HCEC 1CT (cell line): ENCODE measurements around the gene CHCHD6.
A peak's percentile ranks its signal among the peaks of the same experiment; 100 is the strongest.

ENCODE experiments used
- DNase-seq: peaks from one replicate; pipeline ENCODE4 v3.0.0-alpha.2; 2017

Gene CHCHD6, protein sequence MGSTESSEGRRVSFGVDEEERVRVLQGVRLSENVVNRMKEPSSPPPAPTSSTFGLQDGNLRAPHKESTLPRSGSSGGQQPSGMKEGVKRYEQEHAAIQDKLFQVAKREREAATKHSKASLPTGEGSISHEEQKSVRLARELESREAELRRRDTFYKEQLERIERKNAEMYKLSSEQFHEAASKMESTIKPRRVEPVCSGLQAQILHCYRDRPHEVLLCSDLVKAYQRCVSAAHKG

DNA sequence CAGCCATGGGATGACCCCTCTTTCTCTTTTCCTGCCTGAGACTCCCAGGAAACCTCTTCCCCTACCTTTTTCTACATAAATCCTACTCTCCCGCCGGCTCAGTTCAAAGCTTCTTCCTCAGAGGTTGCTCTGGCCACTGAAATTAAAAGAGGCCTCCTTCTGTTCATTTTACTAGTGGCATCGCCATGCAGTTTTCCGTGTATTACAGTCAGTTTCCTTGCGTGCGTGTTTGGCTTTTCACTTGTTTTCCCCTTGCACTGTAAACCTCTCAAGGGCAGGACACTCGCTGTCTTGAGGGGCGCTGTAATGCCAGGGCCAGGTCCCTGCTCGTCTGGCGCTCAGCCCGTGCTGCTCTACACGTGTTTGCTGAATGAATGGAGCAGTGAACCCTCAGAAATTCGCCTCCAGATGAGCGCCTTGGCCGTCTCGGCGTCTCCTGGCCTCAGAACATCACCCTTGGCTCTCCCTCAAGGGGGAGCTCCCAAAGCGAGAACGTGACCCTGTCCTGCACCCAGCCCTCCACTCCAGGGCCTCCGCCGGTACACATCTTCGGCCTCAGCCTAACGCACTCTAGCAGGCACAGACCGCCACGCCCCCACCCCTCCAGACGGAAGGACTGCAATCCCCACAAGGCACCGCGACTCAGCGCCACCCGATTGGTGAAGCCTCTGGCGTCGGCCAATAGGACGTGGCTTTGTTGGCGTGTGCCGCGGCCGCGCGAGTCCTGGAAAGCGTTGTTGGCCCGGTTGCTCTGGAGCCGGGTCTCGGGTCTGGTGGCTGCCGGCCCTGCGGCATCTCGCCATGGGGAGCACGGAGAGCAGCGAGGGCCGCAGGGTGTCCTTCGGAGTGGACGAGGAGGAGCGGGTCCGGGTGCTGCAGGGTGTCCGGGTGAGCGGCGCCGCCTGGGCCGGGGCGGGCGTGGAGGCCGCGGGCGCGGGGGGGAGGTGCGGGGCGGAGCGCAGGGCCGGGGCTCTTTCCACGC, at the start of gene CHCHD6:
TSS of gene CHCHD6 (plus strand) at position 729 of the 982 bp plus-strand sequence. CDS start at position 802, 73 bp downstream.
- peak; percentile 91 for DNase-seq

DNA sequence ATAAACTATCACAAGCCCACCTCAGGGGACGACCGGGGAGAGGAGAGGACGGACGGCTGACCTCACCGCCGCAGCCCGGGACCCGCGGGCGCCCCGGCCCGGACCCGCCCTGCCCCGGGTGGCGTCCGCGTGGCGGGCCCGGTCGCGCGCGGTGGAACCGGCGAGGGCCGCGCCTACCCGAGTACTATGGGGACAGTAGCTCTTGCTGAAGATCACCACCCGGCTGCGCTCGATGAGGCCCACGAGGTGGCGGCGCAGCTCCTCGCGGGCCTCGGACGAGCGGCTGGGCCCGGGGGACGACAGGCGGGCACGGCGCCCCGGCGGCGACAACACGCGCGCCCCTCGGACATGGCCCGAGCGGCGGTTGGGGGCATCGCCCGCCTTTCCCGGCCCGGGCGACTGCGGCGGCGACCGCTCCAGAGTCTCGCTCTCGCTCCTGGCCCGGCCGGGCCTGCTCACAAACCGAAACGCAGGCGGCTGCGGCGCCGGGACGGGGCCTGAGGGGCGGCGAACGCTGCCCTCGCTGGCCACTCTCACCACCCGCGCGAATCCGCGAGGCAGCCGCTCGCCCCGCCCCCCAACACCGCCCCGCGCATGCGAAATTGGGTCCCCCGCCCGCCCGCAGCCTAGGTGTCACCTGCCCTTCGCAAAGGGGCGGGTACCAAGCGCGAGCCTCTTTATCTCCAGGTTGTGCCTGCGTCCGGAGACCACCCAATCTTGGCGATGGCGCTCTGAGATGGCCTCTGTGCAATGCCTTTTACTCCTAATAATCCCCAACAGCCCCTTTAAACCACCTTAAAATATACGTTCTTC, 49.3 kb upstream of the CHCHD6 start, which contains the start of gene TXNRD3:
TSS of gene TXNRD3 (minus strand) at position 554 of the 813 bp plus-strand sequence.
- DNase-seq = peak; percentile 55

DNA sequence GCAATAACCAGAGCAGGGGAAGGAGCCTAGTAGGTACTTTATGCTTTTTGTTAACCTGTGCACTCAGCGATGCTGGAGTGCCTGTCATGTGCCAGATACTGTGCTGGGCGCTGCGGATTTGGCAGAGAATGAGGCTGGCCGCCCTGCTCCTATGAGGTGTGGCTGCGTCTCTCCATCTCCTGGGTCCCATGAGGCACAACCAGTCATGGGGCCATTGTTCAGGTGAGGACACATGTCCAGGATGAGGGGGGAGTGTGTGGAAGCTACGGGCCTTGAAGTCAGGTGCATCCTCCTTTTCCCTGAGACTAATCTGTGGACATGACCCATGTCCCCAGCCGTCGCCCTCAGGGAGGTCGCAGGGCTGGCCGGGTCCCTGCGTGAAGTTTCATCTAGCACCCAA, 48.2 kb upstream of the CHCHD6 start:
- no peak for DNase-seq

DNA sequence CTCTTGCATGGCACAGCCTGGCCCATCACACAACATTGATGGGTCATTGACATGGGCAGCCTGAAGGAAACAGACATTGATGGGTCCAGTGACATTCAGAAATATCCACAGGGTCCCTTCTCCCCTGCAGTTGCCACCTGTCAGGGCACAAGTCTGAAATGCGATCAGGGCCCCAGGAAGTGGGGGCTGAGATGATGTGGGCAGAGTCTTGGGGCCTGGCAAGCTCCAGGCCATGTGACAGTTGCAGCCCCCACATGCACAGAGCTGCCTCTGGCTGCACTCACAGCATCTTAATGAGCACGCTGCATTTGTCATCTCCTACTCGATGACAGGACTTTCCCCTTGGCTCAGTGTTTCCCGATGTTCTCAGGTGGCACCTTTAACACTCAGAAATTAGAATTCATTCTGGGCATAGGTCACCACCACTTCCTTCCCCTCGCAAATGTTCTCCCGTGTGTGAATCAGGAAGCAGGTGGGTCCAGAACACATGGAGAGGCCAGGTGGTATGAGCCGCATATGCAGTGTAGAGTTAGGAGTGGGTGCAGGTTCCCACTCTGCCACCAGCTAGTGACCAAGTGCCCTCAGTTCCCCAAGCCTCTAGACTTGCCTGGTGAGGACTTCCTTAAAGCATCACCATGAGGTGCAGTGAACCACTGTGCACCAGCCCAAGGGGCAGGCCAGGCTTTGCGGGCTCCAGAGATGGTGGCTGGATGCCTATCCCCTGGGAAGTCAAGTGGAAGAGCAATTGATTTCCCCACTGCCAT, 47.5 kb upstream of the CHCHD6 start:
- DNase-seq = no peak

DNA sequence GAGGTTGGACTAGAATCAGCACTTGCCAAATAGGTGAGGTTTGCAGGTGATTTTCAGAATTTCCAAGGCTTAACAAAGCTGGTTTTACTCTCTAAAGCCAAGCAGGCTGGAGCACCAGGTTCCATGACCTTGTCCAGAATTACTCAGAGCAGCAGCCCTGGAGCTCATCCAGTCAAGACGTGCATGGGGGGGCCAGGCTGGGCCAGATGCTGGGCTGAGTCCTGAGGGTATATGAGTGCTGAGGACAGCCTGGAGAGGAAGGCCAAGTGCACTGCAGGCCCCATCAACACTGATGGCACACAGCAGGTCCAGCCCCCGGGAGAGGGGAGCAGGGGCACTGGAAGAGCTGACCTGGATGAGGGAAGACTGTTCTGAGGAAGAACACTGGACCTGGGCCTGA, 46.1 kb upstream of the CHCHD6 start:
- DNase-seq = no peak

DNA sequence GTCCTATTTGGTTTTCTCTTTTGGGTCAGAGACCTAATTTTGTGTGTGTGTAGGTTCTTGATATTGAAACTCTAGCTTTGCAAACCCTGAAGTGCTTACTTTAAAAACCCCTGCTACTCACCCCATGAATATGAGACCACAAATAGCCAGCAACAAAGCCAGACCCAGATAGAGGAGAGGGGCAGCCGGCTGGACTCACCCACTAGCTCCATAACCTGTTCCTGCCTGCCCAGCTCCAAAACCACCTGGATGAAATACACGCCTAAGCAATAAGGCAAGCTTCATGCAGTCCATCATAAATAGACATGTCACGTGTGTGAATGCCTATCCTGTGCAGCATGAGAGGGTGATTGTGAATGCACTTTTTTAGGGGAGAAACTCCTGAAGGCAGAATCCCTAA, 45.5 kb upstream of the CHCHD6 start:
- DNase-seq = no peak

DNA sequence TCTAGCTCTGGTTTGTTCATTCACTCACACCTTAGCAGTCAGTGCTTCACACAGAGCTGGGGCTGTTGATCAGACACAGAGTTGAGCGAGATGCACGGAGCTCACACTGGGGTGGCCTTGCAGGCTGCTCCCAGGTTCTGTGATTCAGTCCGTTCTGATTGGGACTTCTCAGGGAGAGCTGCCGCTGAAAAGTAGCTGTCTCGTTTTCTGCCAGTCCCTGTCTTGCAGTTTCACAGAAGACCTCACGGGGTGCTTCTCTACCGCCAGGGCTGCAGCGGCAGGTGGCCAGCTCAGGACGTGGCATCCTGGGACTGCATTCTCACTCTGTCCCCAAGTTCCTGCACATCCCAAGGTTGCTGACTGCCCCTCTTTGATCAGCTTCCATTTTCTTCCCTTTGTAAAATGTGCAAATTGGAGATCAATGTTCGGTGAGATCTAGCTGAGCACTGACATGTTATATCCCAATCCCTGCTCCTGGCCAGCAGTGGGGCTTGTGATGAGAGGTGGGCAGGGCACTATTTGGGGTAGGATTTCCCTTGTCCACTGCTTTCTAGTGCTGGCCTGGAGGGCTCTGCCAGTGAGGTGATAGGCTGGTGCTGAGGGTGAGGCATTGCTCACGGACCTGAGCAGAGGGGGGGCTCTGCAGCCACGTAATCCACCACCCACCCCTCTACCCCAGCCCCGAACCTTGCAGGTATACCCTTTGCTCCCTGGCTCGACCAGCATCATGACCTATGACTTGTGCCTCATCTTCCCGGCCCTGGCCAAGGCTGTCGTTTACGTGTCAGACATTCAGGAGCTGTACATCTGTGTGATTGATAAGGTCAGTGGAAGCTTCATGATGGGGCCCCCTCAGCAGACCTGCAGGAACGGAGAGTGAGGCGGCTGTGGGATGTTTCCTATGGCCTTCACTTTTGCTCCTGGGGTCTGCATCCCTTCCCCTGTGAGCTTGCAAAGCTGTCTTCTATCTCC, 43.8 kb upstream of the CHCHD6 start:
- peak; percentile 9 for DNase-seq

DNA sequence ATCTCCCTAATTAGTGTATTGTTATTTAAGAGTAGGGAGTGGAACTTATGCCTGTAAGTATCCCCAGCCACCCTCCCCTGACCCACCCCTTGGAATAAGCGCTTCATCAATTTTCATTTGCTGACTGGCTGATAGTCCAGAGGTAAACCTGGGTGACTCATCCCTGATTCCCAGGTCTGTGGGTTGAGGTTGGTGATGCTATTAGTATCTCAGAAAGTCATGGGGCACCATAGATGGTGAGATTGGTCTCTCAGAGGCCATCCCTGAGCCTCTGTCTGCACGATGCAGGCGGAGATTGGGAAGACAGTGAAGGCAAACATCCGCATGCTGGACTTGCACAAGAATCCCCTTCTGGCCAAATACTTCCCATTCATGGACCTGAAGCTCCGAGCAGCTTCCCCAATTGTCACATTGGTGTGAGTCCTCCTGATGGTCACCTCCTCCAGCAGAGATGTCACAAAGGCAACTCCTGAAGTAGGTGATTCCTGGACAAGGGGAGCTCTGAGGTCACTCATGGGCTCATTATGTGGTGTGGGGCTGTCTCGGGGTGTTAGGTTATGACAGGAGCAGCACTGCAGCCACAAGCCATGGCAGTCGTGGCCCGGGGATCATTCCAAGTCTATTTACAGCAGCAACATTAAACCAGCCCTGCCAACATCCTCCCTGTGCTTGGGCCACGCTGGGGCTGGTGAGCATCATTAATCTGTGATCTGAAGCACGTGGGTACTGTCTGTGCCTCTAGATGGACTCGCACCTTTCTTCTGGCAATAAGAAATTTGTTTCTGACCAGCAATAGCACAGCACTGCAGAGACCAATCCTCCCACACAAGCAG, 42.3 kb upstream of the CHCHD6 start:
- DNase-seq = no peak

DNA sequence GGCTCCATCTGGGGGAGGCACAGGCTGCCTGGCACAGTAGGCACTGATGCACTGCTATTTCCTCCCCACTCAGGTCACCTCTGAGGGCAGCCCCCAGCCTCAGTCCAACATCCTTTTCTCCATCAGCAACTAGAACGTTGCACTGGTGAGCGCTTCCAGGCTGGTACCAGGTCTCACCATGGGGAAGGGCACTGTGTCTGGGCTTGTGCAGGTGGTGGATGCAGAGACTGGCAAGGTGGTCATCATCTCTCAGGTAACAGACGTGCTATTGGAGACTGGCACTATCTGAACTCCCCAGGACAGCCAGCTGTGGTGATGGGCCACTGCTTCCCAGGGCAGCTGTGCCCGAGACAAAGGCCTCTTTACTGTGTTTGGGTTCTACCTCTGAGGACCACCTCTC, 40.8 kb upstream of the CHCHD6 start:
- DNase-seq = no peak

DNA sequence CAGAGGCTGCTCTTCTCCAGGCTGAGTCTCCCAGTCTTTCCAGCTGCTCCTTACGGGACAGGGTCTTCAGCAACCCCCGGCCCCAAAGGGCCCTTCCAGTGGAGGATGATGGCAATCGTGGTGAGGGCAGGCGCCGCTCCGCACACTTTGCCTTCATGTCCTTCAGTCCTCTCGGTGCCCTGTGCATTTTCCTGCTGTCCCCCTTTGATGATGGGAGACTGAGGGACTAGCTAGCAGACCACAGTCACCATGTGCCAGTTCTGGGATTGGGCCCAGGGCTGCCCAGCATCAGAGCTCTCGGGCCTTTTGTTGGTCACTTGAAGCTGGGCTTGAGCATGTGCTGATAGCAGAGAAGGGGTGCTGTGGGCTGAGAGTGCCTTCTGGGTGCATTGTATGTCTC, 40.3 kb upstream of the CHCHD6 start:
- no peak for DNase-seq

DNA sequence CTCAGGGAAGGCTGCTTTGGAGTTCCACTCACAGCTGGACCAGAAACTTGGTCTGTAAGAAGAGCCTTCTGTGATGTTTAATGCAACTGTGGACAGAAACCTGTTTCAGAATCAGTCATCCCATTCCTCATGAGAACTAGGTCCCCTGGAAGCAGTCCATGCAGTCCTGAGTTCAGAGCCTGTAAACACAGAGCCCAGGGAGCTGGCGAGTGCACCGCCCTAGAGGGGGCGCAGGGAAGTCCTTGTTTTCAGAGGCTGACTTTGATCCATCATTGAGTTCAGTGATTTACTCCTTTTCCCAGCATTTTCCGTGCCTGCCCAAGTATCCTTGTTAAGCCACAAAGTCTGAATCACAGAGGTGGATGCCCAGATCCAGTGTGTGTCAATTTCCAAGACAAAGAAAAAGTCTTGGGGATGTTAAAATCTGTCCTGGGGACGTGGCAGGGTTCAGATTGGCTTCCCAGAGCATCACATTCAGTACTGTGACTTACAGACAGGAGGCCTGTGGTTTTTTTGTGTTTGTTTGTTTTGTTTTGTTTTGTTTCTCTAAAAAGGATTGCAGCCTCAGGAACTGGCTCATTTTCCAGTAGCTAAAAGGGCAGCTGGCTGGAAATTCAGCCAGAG, 39.3 kb upstream of the CHCHD6 start:
- DNase-seq = peak; percentile 14

DNA sequence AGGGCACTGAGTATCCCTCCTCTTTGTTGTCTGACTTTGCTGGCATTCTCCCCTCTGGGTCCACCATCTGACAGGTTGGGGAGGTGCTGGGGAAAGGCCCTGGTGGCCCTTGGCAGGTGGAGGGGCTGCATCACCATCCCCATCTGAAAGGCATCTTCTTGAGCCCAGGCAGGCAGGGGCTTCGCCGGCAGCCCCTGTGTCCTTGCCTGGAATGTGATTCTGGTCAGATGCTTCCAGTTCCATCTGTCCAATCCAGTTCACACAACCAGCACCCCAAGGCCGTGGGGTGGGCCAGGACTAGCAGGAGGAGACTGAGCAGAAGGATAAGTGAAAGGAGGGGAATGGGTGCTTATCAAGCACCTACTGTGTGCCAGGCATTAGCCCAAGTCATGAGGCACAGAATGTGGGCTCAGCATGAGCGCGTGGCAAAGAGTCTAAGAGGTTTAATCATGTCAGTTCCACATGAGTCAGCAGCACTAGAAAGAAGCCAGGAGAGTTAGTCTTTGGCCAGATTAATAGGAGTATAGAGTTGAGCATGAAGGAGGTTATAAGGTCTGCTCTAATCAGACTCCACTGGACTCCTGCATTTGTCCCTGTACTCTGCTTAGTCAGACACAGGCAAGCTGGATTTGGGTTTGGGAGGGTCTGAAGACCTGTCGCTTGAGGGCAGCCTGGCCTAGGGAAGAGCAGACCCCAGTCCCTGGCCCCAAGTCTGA, 38.7 kb upstream of the CHCHD6 start:
- no peak for DNase-seq

DNA sequence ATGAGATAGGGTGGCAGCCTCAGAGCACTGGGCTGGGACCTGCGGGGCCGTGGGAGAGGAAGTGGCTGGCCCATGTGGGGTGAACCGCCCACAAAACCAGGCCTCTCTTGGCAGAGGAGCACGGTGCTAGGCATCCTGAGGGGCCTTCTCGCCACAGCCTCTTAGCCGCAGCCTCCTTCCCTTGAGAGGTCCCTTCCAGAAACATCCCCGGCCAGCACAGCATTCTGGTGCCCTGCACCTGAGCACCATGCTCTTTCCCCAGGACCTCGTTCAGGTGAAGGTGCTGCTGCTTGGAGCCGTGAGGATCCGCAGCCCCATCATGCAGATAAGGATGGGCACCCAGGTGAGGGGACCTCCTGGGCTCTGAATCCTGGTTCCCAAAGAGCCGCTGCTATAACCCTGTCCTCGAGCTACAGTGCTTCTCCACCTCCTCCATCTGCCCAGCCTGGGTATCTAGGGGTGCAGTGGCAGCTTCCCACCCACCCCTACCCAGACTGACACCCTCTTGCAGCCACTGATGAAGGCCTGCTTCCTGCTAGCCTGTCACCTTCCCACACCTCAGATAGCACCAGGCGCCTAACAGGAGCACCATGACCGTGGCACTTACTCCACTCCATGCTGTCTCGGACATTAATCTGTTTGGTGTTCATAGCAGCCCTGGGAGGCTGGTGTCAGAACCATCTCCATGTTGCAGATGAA, 37.9 kb upstream of the CHCHD6 start:
- DNase-seq = no peak

DNA sequence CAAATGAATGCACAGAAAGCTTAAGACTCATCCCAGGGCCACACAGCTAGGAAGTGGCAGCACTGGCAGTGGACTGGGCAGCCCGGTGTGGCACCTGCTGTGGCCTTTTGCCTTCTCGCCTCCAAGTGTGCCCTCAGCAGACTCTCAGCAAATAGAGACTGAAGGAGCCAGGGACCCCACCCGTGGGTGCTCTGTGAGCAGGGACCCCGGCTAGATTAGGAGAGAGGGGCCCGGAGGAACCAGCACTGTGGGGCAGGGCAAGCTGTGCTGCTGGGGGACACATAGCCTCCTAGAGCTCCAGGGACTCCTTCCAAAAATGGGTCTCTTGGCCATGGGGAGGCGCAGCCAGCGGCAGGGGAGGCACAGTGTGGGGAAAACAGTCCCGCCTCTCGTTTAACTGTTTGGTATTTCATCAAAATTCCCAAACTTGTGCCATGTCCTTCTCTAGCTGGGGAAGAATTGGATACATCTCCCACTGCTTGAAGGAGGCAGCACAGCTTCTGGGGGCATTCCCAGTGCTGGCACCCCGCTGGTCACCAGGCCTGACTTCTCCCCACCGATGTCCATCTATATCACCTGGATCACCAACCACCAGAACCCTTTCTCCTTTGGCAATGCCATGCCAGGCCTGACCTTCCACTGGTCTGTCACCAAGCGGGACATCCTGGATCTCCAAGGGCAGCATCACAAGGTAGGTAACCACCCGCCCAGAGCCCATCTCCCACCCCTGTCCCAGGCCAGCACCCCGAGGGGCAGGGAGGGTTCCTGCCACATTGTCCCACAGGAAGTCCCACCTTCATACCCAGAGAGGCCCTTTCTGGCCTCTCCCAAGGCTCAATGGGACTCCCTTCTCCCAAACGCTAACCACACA, 37.1 kb upstream of the CHCHD6 start:
- DNase-seq = no peak

DNA sequence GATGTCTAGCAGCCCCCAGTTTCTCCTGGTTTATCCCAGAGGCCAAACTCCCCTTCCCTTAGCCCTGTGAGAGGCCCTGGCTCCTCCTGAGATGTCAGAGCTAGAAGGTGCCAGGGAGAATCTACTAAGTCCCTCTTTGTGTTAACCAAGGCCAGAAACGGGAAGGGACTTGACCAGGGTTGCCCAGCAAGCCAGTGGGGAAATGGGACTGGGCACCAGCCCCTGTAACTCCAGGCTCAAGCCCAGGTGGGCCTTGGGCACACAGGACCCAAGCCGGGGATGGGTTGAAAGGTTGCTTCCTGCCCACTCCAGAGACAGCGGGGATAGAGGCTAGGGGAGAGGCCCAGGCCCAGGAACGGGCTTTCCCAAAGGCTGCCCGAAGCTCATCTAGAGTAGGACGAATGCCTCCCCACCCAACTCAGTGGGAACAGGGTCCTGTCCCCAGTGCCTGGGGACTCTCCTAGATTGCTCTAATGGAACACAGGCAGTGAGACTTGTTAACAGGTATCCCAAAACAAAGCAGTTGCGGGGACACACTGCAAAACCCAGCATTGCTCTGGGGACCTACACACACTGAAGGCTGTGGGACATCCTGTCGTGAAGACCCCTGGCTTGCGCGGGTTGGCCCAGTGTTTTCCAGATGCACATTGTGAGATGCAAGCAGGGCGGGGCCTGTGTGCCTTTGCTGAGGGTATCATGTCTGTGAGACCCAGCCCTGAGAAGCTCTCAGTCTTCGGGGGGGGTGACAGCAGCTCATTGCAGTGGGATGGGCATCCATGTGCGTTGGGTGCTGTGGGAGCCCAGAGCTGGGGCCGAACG, 36.2 kb upstream of the CHCHD6 start:
- DNase-seq = no peak
